ENCODE results near the gene HTR4.

- TF ChIP-seq POLR2A (IDR thresholded peaks at IDR 0.05) (no peak), CTCF (IDR thresholded peaks at IDR 0.05) (no peak)
Observed at GRCh38 chr5:148573374-148573773, 81.0 kb downstream of the HTR4 start.
